ENCODE data around the gene KRT25.

GRCh38 chr17:40724656-40725055, 30.5 kb downstream of the KRT25 start:
- no peak for TF ChIP-seq POLR2A (IDR thresholded peaks at IDR 0.05)
- TF ChIP-seq, protein P1, sequence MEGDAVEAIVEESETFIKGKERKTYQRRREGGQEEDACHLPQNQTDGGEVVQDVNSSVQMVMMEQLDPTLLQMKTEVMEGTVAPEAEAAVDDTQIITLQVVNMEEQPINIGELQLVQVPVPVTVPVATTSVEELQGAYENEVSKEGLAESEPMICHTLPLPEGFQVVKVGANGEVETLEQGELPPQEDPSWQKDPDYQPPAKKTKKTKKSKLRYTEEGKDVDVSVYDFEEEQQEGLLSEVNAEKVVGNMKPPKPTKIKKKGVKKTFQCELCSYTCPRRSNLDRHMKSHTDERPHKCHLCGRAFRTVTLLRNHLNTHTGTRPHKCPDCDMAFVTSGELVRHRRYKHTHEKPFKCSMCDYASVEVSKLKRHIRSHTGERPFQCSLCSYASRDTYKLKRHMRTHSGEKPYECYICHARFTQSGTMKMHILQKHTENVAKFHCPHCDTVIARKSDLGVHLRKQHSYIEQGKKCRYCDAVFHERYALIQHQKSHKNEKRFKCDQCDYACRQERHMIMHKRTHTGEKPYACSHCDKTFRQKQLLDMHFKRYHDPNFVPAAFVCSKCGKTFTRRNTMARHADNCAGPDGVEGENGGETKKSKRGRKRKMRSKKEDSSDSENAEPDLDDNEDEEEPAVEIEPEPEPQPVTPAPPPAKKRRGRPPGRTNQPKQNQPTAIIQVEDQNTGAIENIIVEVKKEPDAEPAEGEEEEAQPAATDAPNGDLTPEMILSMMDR (IDR thresholded peaks at IDR 0.05), result no peak
- no peak for TF ChIP-seq POLR2AphosphoS5 (IDR thresholded peaks at IDR 0.05)
